HepG2 (cell line): ENCODE results near the gene ARL4D. TPM values are rescaled to one million over a fixed set of nuclear protein-coding genes. Genes with fewer than 3 reads are reported as not detected.

Experiments
- ARNT2 ChIP-seq: sonication (generic); formaldehyde crosslinking; IDR thresholded peaks from 2 replicates; pipeline ENCODE4 v1.8.0; 2022; ENCODE audit warnings: mild to moderate bottlenecking, low read depth, missing genetic modification reagents, moderate library complexity
- CHD2 ChIP-seq: IDR thresholded peaks from 2 replicates; pipeline ENCODE4 v1.6.1; 2011; ENCODE audit warnings: low read depth, low read length, improper control_type of control experiment
- ELF4 ChIP-seq: sonication (generic); formaldehyde crosslinking; IDR thresholded peaks from 2 replicates; pipeline ENCODE4 v1.5.0; 2020; ENCODE audit warnings: missing genetic modification reagents, mild to moderate bottlenecking, moderate library complexity, borderline replicate concordance
- ERF ChIP-seq: IDR thresholded peaks from 2 replicates; pipeline ENCODE4 v1.6.1; 2018; ENCODE audit warnings: missing biosample characterization, missing genetic modification reagents
- PLRG1 ChIP-seq: fragments of 450-650 bp; conservative IDR thresholded peaks from 2 replicates; pipeline ENCODE4 v1.6.1; 2016
- RNF219 ChIP-seq: sonication (generic); formaldehyde crosslinking; IDR thresholded peaks from 2 replicates; pipeline ENCODE4 v1.5.0; 2020; ENCODE audit warnings: mild to moderate bottlenecking, missing genetic modification reagents
- SMARCC2 ChIP-seq: fragments of 450-650 bp; IDR thresholded peaks from 2 replicates; pipeline ENCODE4 v1.6.1; 2017; ENCODE audit warnings: antibody characterized with exemption, mild to moderate bottlenecking
- SOX13 ChIP-seq, 3 experiments: fragments of 450-650 bp in 1 of 3; sonication (generic) in 1 of 3; formaldehyde crosslinking in 1 of 3; IDR thresholded peaks in 2 of 3; conservative IDR thresholded peaks in 1 of 3; 2 replicates each; pipeline versions ENCODE4 v1.5.0 to v1.6.1; 2016 to 2020; ENCODE audit warnings: antibody characterized with exemption in 1 of 3, mild to moderate bottlenecking in 1 of 3, missing compliant biosample characterization in 1 of 3, missing genetic modification reagents in 1 of 3, moderate library complexity in 1 of 3
- YEATS2 ChIP-seq: sonication (generic); formaldehyde crosslinking; IDR thresholded peaks from 2 replicates; pipeline ENCODE4 v1.4.0; 2020; ENCODE audit warnings: missing genetic modification reagents, borderline replicate concordance
- ZNF235 ChIP-seq: sonication (generic); formaldehyde crosslinking; IDR thresholded peaks from 2 replicates; pipeline ENCODE4 v1.8.1; 2023; ENCODE audit warnings: mild to moderate bottlenecking, missing genetic modification reagents, borderline replicate concordance
- ZNF317 ChIP-seq: sonication (generic); formaldehyde crosslinking; IDR thresholded peaks from 2 replicates; pipeline ENCODE4 v1.5.0; 2020; ENCODE audit warnings: mild to moderate bottlenecking, missing genetic modification reagents
- ZNF607 ChIP-seq: sonication (generic); formaldehyde crosslinking; IDR thresholded peaks from 2 replicates; pipeline ENCODE4 v1.5.1; 2020; ENCODE audit warnings: missing genetic modification reagents, mild to moderate bottlenecking, borderline replicate concordance
- ZNF670 ChIP-seq: sonication (generic); formaldehyde crosslinking; IDR thresholded peaks from 2 replicates; pipeline ENCODE4 v1.8.0; 2022; ENCODE audit warnings: mild to moderate bottlenecking, missing genetic modification reagents, borderline replicate concordance
- polyA plus RNA-seq, 8 experiments: library from polyadenylated mRNA; depleted of rRNA in 3 of 8; stranded (reverse) in 7 of 8; unstranded in 1 of 8; fragments of >200 nt; fragmentation: Illumina TruSeq in 4 of 8; extraction: Trizol in 4 of 8; gene quantifications; 2 replicates each; pipeline versions ENCODE4 v1.2.1 to v1.2.3, GENCODE V29; 2011 to 2016; ENCODE audit warnings: low read depth in 4 of 8, missing spikeins in 1 of 8, mixed read lengths in 1 of 8; ENCODE audit not compliant: insufficient read depth in 1 of 8
- total RNA-seq, 5 experiments: library from RNA; depleted of rRNA; stranded (reverse); fragments of >200 nt; fragmentation: Illumina TruSeq; extraction: Trizol; gene quantifications; 2 replicates each; pipeline ENCODE4 v1.2.3, GENCODE V29; 2016; ENCODE audit warnings: low read depth in 1 of 5

Gene ARL4D
- total and polyA plus RNA-seq, 2 of the 13 experiments (the other 11 are each of a cell fraction or from before 2014, with no cell fraction given): 9.0 to 25.9 TPM

- TF ChIP-seq ZNF317 (no peak), ERF (CRISPR knock-in tag) (peak; percentile 65; the same call in 1 of the 2 replicates), SOX13 (IDR thresholded peaks at IDR 0.05) (no peak), SOX13 (CRISPR knock-in tag; conservative IDR thresholded peaks at IDR 0.05 in 1 of 2, IDR thresholded peaks at IDR 0.05 in 1 of 2) (peak in 1 of 2 experiments; percentile 55; a peak in 2 of 4 replicates), CHD2 (no peak), ZNF235 (no peak), ELF4 (CRISPR knock-in tag) (peak; percentile 60; the same call in 1 of the 2 replicates), PLRG1 (no peak), RNF219 (peak; percentile 58; the same call in 1 of the 2 replicates), YEATS2 (peak; percentile 85; the same call in 1 of the 2 replicates), ARNT2 (no peak), SMARCC2 (no peak), ZNF607 (CRISPR knock-in tag) (no peak; the same call in 1 of the 2 replicates), ZNF670 (CRISPR knock-in tag) (peak; percentile 46; the same call in 1 of the 2 replicates)
Measured at GRCh38 chr17:43393944-43394482, 4.8 kb upstream of the ARL4D start (continued).
